RWPE2 (cell line): Measurements from ENCODE around the gene WHRN.

Source experiments
- ATAC-seq: fragments of 200-7000 bp; cut with Tn5 transposase; 3 replicates; pipeline ENCODE4 v1.9.1; 2021; ENCODE audit warnings: low read depth
- DNase-seq: peaks from one replicate; pipeline ENCODE4 v3.0.0-alpha.2; 2020; ENCODE audit warnings: low spot score
- H3K27ac ChIP-seq: fragments of 450-650 bp; 2 replicates; pipeline ENCODE4 v1.5.1; 2017; ENCODE audit warnings: mild to moderate bottlenecking; ENCODE audit not compliant: poor library complexity, severe bottlenecking
- H3K27me3 ChIP-seq: fragments of 250-450 bp; sonication (Bioruptor Pico); 2 replicates; pipeline ENCODE4 v1.5.1; 2021; ENCODE audit warnings: mild to moderate bottlenecking, moderate library complexity; ENCODE audit not compliant: insufficient read depth, poor library complexity, severe bottlenecking
- H3K36me3 ChIP-seq: fragments of 250-450 bp; sonication (Bioruptor Pico); 2 replicates; pipeline ENCODE4 v1.5.1; 2020; ENCODE audit warnings: low read depth, mild to moderate bottlenecking, moderate library complexity
- H3K4me1 ChIP-seq: fragments of 250-450 bp; sonication (Bioruptor Pico); 2 replicates; pipeline ENCODE4 v1.5.1; 2021; ENCODE audit warnings: mild to moderate bottlenecking, moderate library complexity; ENCODE audit not compliant: insufficient read depth, poor library complexity, severe bottlenecking
- H3K4me3 ChIP-seq: fragments of 250-450 bp; sonication (Bioruptor Pico); 2 replicates; pipeline ENCODE4 v1.5.1; 2021; ENCODE audit warnings: mild to moderate bottlenecking, moderate library complexity; ENCODE audit not compliant: severe bottlenecking
- H3K9me3 ChIP-seq: fragments of 250-450 bp; sonication (Bioruptor Pico); 2 replicates; pipeline ENCODE4 v1.5.1; 2021; ENCODE audit warnings: mild to moderate bottlenecking, moderate library complexity; ENCODE audit not compliant: severe bottlenecking
- TF ChIP-seq, protein P1 (sequence below): fragments of 450-650 bp; IDR thresholded peaks from one replicate; pipeline ENCODE4 v1.5.1; 2017; ENCODE audit warnings: mild to moderate bottlenecking, moderate library complexity; ENCODE audit not compliant: poor library complexity, severe bottlenecking

Gene WHRN

GRCh38 chr9:114370251-114370967 lies 134.9 kb downstream of the WHRN start:
- TF ChIP-seq, protein P1, sequence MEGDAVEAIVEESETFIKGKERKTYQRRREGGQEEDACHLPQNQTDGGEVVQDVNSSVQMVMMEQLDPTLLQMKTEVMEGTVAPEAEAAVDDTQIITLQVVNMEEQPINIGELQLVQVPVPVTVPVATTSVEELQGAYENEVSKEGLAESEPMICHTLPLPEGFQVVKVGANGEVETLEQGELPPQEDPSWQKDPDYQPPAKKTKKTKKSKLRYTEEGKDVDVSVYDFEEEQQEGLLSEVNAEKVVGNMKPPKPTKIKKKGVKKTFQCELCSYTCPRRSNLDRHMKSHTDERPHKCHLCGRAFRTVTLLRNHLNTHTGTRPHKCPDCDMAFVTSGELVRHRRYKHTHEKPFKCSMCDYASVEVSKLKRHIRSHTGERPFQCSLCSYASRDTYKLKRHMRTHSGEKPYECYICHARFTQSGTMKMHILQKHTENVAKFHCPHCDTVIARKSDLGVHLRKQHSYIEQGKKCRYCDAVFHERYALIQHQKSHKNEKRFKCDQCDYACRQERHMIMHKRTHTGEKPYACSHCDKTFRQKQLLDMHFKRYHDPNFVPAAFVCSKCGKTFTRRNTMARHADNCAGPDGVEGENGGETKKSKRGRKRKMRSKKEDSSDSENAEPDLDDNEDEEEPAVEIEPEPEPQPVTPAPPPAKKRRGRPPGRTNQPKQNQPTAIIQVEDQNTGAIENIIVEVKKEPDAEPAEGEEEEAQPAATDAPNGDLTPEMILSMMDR, result no peak
- ATAC-seq, result no peak
- H3K9me3 ChIP-seq, result no peaks in the 10 kb centered on the region
- H3K36me3 ChIP-seq, result no peaks in the 10 kb centered on the region; the same call in 1 of the 2 replicates
- H3K4me1 ChIP-seq, result peaks cover 32% of the 10 kb centered on the region
- no peaks in the 10 kb centered on the region for H3K27me3 ChIP-seq
- no peak overlapping the region for H3K4me3 ChIP-seq
- DNase-seq, result no peak
- H3K27ac ChIP-seq, result peak overlapping the region; percentile 81

DNA sequence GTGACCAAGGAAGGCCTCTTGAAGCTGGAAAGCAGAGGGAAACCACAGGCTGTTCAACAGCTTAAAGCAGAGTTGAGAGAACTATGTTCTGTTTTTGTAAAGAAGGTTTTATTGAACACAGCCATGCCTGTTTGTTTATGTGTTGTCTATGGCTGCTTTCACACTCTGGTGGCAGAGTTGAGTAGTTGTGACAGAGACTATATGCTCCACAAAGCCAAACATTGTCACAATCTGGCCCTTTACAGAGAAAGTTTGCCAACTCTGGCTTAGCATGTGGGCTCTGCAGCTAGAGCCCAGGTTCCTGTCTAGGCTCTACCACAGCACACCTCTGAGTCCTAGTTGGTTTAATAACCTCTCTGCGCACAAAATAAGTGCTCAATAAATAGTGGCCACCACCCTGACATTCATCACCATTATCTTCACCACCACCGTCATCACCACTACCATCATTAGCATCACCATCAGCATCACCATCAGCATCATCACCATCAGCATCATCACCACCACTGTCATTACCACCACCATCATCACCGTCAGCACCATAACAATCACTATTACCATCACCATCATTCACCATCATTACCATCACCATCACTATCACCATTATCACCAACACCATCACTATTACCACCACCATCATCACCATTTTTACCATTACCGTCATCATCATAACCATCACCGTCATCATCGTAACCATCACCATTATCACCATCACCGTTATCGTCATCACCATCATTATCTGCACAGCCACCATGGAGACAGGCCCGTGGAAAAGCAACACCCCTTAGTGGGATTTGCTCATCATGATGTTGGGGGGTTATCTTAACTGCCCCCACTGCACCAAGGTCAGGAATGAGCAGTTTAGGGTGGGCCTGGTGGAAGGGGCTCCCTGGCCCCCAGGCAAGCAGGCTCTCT lies 135.8 kb downstream of the WHRN start:
- H3K27ac ChIP-seq, result no peak overlapping the region
- H3K27me3 ChIP-seq, result no peaks in the 10 kb centered on the region
- H3K4me1 ChIP-seq, result peaks cover 33% of the 10 kb centered on the region
- H3K4me3 ChIP-seq, result no peak overlapping the region
- DNase-seq, result no peak
- ATAC-seq, result no peak
- H3K36me3 ChIP-seq, result no peaks in the 10 kb centered on the region; the same call in 1 of the 2 replicates
- H3K9me3 ChIP-seq, result no peaks in the 10 kb centered on the region
- TF ChIP-seq, protein P1, result no peak

- TF ChIP-seq, protein P1, result no peak
- no peak for ATAC-seq
- no peak for DNase-seq
- no peaks in the 10 kb centered on the region; the same call in 1 of the 2 replicates for H3K36me3 ChIP-seq
- H3K4me1 ChIP-seq, result peaks cover 40% of the 10 kb centered on the region
- H3K27me3 ChIP-seq, result no peaks in the 10 kb centered on the region
- H3K4me3 ChIP-seq, result no peak overlapping the region
- no peak overlapping the region for H3K27ac ChIP-seq
- H3K9me3 ChIP-seq, result no peaks in the 10 kb centered on the region
Observed at GRCh38 chr9:114367772-114368569, 137.3 kb downstream of the WHRN start.

- TF ChIP-seq, protein P1, result no peak
- no peaks in the 10 kb centered on the region for H3K9me3 ChIP-seq
- peaks cover 37% of the 10 kb centered on the region for H3K4me1 ChIP-seq
- H3K36me3 ChIP-seq, result no peaks in the 10 kb centered on the region; the same call in 1 of the 2 replicates
- H3K4me3 ChIP-seq, result no peak overlapping the region
- H3K27ac ChIP-seq, result peak overlapping the region; percentile 56
- no peaks in the 10 kb centered on the region for H3K27me3 ChIP-seq
- DNase-seq (no peak), ATAC-seq (no peak)
Observed at GRCh38 chr9:114367366-114367765, 137.9 kb downstream of the WHRN start.
